ENCODE data around the gene KAT2B.

DNA sequence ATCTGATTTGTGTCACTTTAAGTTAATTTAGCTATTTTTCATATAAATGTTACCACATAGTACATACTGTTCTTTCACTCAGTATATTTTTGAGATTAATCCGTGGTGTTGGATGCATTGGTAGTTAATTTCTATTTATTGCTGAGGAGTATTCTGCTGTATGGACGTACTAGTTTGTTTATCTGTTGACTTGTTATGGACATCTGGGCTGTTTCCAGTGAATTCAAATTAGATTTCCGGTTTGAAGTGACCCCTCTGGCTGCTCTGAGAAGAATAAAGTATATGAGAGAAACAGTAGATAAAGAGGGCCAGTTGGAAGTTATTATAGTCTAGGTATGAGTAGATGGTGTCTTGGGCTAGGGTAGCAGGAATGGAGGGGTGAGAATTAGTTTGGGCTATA lies 15.6 kb downstream of the KAT2B start:
- TF ChIP-seq SP2 (CRISPR knock-in tag; IDR thresholded peaks at IDR 0.05) (no peak), CHD2 (IDR thresholded peaks at IDR 0.05; ENCODE audit: low read depth, low read length) (no peak), NFKB2 (CRISPR knock-in tag; IDR thresholded peaks at IDR 0.05; ENCODE audit: borderline replicate concordance) (no peak), MYC (CRISPR knock-in tag; IDR thresholded peaks at IDR 0.05; ENCODE audit: borderline replicate concordance) (no peak), HNRNPH1 (optimal IDR thresholded peaks at IDR 0.05; ENCODE audit: low read depth, low read length) (no peak)
- TF ChIP-seq, protein P1, sequence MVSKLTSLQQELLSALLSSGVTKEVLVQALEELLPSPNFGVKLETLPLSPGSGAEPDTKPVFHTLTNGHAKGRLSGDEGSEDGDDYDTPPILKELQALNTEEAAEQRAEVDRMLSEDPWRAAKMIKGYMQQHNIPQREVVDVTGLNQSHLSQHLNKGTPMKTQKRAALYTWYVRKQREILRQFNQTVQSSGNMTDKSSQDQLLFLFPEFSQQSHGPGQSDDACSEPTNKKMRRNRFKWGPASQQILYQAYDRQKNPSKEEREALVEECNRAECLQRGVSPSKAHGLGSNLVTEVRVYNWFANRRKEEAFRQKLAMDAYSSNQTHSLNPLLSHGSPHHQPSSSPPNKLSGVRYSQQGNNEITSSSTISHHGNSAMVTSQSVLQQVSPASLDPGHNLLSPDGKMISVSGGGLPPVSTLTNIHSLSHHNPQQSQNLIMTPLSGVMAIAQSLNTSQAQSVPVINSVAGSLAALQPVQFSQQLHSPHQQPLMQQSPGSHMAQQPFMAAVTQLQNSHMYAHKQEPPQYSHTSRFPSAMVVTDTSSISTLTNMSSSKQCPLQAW (CRISPR knock-in tag; IDR thresholded peaks at IDR 0.05) = no peak
- TF ChIP-seq, protein P2, sequence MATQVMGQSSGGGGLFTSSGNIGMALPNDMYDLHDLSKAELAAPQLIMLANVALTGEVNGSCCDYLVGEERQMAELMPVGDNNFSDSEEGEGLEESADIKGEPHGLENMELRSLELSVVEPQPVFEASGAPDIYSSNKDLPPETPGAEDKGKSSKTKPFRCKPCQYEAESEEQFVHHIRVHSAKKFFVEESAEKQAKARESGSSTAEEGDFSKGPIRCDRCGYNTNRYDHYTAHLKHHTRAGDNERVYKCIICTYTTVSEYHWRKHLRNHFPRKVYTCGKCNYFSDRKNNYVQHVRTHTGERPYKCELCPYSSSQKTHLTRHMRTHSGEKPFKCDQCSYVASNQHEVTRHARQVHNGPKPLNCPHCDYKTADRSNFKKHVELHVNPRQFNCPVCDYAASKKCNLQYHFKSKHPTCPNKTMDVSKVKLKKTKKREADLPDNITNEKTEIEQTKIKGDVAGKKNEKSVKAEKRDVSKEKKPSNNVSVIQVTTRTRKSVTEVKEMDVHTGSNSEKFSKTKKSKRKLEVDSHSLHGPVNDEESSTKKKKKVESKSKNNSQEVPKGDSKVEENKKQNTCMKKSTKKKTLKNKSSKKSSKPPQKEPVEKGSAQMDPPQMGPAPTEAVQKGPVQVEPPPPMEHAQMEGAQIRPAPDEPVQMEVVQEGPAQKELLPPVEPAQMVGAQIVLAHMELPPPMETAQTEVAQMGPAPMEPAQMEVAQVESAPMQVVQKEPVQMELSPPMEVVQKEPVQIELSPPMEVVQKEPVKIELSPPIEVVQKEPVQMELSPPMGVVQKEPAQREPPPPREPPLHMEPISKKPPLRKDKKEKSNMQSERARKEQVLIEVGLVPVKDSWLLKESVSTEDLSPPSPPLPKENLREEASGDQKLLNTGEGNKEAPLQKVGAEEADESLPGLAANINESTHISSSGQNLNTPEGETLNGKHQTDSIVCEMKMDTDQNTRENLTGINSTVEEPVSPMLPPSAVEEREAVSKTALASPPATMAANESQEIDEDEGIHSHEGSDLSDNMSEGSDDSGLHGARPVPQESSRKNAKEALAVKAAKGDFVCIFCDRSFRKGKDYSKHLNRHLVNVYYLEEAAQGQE (IDR thresholded peaks at IDR 0.05; ENCODE audit: borderline replicate concordance in 1 of 2, low read depth in 1 of 2, low read length in 2 of 2) = no peak
